HG02943 (cell line): ENCODE measurements around the gene GSS.

ENCODE experiments used
- ATAC-seq: cut with Tn5 transposase; IDR thresholded peaks from one replicate; pipeline ENCODE4 v1.9.1; 2021; ENCODE audit warnings: mild to moderate bottlenecking, low read depth, moderate library complexity; ENCODE audit not compliant: unreplicated experiment

The GSS gene

DNA sequence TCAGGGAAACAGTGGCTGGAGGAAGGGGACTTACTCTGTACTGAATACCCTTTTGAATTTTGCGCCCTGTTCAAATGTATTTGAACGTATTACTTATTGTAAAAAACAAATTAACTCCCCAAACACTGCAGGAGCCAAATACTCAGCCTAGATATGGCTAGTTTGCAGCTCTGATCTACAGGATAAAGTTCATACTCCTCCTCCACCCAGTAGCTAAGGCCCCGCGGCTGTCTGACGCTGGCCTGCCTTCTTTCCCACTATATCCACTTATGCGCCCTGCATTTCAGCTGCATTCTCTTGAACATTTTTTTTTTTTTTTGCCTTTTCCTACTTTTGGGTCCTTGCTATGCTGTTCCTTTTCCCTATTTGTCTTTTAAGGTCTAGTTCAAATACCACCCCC is 6.5 kb downstream of the GSS start:
- ATAC-seq = no peak

- no peak for ATAC-seq
Observed at GRCh38 chr20:34948030-34948429, 7.6 kb downstream of the GSS start.

DNA sequence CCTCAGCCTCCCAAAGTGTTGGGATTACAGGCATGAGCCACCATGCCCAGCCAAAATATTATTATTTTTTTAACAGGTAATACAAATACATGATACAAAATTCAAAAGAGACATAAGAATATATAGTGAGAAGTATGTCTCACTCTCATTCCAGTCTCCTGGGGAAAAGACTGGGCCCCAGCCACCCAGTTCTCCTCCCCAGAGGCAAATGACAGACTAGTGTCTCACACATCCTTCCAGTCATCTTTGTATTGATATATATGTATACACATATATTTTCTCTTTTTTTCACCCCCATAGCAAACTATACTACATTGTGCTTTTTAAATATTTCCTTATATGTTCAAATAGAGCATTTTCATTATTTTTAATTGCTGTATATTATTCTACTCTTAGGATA is 8.3 kb downstream of the GSS start:
- ATAC-seq = no peak

- no peak for ATAC-seq
Observed at GRCh38 chr20:34946661-34947060, 8.9 kb downstream of the GSS start.

DNA sequence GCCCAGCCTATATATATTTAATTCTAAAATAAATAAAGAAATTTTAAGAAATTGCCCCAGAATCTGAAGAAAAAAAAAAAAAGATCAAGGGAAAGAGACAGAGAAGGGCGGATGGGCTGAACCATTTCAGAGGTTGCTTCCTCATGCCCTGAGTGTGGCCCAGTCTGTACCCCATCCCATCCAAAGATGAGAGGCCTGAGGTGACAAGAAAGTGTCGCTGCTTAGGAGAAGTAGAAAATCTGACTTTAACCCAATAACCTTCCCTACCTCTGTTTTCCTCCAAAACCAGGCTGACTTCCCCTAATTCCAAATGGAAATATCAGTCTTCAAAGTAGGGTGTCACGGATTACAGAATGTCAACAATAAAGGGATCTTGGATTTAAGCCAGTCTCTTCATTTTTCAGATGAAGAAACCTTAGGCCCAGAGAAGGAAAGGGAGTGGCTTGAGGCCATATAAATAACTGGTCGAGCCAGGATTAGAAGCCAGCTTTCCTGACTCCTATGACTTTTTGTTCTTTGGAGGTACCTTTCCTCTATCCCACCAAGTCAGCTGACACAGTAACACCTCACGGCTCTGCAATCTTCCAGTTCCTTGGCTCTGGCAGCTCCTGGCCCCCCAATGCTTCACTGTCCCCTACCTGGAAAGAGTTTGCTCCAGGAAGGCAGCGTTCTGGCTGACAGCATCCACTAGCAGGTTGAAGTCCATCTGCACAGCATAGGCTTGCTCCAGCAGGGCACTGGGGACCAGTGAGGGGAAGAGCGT is 10.1 kb downstream of the GSS start:
- ATAC-seq = no peak

GRCh38 chr20:34943808-34944567 is 11.6 kb downstream of the GSS start:
- no peak for ATAC-seq

DNA sequence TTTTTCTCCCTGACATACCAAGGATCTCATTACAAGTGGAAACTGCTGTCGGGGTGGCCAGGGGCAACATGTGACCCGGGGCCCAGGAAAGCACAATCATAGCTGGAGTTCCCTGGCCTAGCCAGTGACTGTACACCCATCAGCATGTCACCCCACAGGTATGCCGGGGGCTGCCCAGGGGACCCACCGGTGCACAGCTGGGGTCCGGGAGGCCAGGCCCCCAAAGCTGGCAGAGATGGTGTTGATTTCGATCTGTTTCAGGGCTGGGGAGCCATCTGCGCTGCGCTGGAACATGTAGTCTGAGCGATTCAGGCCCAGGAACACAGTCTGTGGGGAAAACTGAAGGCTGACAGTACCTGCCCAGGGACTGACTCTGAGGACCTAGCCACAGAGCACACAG is 13.3 kb downstream of the GSS start:
- no peak for ATAC-seq

DNA sequence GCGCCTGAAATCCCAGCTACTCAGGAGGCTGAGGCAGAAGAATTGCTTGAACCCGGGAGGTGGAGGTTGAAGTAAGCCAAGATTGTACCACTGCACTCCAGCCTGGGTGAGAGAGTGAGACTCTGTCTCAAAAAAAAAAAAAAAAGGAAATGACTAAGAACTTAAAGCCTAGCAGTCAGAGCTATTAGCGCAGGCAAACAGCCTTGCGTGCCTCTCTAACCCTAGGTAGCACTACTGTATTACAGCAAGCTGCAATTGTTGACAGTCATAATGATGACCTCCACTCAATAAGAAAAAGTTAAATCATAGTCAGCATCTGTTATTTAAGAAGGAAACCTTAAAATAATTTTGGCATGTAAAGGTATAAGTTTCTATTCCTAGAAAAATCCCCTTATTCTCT is 14.4 kb downstream of the GSS start:
- no peak for ATAC-seq

- no peak for ATAC-seq
Observed at GRCh38 chr20:34940081-34940481, 15.5 kb downstream of the GSS start.

DNA sequence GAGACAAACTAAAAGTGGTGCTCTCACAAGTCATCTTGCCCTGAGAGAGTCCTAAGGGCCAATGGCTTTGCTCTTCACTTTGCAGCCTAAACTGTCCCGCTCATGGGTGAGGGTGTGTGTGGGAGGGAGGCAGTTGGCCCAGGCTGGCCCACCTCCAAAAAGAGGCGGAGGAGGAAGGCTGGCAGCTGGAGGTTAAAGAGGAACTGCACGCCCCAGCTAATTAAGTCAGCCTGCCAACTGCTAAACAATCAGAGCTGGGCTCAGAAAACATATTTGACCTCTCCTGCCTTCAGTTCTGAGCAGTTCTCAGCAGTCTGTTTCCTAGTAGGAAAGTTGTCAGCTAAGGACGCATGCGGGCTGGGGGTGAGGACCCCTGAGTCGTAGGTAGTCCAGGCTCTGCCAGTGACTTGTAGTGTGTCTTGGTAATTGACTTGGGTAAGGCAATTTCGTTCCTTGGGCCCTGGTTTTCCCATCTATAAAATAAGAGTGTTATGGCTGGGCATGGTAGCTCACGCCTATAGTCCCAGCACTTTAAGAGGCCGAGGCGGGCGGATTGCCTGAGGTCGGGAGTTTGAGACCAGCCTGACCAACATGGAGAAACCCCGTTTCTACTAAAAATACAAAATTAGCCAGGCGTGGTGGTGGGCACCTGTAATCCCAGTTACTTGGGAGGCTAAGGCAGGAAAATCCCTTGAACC is 17.0 kb downstream of the GSS start:
- no peak for ATAC-seq

DNA sequence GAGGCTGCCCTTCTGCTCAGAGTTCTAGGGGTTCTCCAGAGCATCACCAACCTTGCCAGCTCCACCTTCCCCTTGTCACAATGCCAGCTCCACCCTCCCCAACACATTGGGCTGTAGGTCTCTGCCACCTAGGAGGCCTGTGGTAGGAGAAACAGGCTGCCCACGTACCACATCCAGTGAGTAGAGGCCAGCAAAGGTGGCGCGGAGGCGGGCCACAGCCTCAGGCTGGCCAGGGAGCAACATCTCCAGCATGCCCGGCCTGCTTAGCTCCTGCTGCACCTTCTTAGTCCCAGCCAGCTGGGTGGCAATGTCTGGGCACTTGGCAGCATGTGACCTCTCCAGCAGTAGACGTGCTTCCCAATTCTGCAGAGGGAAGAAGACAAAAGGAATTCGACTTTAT is 23.8 kb downstream of the GSS start:
- ATAC-seq = no peak

- no peak for ATAC-seq
Observed at GRCh38 chr20:34928411-34928810, 27.2 kb downstream of the GSS start.

DNA sequence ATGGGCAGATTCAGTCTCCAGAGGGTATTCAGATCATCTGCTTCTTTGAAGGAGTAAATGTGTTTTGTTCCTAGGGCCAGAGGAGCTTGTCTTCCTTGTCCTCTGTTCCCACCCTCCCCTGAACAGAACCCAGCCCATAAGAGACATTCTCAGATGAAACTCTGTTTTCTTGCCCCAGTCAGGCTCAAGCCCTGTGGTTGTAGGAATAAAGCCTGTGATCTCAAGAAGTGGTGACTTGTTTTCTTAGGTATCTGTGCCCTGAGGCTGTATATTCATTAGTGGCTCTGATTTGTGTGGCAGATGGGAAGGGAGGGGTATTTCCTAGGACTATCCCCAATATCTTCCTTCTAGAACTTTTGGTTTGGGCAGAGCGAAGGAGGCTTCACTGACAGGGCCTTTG is 27.9 kb downstream of the GSS start:
- ATAC-seq = no peak

GRCh38 chr20:34926581-34926980 is 29.0 kb downstream of the GSS start:
- ATAC-seq = no peak

DNA sequence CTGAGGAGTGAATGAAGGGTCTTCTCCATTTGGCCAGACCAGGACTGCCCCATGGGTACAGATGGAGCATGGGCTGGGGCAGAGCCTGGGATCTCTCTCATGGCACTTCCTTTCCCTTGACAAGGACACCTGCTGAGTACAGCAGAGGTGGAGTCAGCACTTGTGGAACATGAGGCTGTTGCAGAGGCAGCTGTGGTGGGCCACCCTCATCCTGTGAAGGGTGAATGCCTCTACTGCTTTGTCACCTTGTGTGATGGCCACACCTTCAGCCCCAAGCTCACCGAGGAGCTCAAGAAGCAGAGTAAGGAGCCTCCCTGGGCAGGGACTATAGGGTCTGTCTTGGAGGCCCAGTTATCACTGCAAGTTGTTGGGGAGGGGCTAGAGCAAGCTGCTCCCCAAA is 29.6 kb downstream of the GSS start:
- no peak for ATAC-seq

DNA sequence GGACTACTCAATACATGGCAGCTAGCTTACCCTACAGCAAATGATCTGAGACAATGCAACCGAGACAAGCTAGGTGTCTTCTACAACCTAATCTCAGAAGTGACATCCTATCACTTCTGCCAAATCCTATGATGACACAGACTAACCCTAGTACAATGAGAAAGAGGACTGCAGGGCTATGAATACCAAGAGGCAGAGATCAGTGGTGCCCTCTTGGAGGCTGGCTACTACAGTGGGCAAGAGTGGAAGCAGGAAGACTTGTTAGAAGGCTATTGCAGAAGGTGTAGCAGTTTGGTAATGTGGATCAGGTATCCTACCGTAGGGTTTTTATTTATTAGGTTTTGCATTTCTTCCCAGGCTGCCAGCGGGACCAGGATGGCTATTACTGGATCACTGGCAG is 30.3 kb downstream of the GSS start:
- no peak for ATAC-seq

DNA sequence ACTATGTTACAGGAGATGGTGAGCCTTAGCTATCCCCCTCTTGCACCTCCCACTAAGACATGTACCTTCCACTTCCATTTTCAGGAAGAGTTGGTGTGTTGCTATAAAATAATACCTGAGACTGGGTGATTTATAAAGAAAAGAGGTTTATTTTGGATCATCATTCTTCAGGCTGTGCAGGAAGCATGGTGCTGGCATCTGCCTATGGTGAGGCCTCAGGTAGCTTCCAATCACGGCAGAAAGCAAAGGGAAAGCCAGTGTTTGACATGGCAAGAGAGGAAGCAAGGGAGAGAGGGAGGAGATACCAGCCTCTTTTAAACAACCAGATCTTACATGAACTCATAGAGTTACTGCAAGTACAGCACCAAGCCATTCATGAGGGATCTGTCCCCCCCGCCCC is 32.2 kb downstream of the GSS start:
- ATAC-seq = no peak

DNA sequence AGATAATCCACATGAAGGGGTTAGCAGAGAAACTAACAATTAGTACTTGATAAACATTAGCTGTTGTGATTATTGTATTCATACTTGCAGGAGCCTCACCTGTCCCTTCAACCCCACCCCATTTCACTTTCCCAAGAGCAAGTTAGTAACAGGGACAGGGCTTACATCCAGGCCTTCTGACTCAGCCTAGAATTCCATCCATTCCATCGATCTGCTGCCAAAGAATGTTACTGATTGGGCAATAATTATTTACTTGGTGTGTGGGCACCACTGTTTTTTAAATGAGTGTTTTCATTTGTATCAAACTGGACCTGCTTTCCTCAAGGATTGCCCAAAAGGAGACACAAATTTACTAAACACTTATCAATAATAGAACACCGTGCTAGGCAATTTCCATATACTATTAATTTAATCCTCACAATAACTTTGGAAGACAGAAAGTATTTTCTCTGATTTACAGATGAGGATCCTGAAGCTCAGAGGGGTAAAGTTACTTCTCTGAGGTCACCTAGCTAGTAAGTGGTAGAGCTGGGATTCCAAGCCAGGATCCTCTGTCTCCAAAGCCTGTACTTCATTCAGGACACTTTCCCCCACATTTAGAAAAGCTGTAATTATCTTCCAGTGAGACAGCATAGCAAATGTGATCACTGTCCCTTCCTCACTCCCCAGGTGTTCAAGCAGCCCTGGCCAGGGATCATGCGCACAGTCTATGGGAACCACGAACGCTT is 32.8 kb downstream of the GSS start:
- no peak for ATAC-seq

DNA sequence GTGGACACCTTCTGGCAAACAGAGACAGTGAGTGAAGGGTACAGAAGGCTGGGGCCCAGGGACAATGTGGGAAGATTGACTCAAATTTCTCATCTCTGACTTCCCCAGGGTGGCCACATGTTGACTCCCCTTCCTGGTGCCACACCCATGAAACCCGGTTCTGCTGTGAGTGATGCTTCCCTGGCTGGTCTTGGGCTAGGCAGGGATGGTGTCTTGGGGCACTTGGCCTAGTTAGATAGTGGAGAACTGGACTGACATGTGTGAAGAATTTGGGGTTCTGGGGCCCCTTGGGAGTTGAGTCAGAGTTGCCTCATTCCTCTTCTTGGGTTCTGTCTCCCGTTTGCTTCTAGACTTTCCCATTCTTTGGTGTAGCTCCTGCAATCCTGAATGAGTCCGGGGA is 34.2 kb downstream of the GSS start:
- ATAC-seq = no peak

DNA sequence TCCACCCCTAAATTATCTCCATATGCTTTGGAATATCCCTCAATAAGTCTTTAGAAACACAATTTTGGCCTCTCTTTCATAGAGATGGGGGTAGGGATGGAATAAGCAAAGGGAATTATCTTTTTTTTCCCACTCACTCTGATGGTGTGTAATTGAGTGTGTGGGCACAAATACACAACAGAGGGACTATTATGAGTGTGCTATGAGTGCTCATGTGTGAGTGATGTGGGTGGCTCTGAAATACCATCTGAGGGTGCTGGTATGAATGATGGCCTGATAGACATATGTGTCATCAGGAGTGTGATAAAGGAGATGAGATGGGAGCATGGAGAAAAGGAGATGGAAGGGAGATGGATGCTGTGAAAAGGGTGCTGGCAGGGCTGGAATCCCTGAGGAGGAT is 35.6 kb downstream of the GSS start:
- ATAC-seq = no peak

DNA sequence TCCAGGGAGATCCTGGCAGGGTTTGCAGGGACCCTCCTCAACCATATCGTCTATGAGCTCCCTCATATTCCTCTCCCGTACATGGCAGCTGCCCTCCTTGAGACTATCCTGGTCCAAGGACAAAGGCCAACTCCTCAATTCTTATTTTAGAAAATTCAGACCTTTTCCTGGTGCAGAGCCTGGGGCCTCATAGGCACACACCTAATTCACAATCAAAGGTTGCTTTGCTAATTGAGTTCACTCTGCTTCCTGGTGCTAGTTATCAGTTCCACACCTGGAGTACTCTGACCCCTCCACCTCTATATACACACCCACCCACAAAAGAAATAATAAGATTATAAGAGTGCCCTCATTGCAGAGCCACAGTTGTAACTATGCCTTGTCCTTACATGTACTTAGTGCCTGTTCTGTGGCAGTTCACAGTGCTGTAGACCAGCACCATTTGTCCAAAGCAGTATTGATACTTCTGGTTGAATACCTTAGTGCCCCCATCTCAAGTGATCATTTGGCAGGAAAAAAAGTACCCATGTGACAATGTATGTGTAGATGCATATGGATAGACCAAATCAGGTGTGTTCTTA is 38.7 kb downstream of the GSS start:
- ATAC-seq = no peak
